NCI-H1436 (cell line): ENCODE results near the gene GNB1L.
A peak's percentile ranks its signal among the peaks of the same experiment; 100 is the strongest.

Experiments used
- DNase-seq: peaks from one replicate; lab custom pipeline; 2025; lab: John Stamatoyannopoulos, UW

The GNB1L gene

GRCh38 chr22:19808873-19809478 lies 45.7 kb downstream of the GNB1L start:
- DNase-seq, result no peak

- DNase-seq, result no peak
Observed at GRCh38 chr22:19807914-19808872, 46.5 kb downstream of the GNB1L start.

DNA sequence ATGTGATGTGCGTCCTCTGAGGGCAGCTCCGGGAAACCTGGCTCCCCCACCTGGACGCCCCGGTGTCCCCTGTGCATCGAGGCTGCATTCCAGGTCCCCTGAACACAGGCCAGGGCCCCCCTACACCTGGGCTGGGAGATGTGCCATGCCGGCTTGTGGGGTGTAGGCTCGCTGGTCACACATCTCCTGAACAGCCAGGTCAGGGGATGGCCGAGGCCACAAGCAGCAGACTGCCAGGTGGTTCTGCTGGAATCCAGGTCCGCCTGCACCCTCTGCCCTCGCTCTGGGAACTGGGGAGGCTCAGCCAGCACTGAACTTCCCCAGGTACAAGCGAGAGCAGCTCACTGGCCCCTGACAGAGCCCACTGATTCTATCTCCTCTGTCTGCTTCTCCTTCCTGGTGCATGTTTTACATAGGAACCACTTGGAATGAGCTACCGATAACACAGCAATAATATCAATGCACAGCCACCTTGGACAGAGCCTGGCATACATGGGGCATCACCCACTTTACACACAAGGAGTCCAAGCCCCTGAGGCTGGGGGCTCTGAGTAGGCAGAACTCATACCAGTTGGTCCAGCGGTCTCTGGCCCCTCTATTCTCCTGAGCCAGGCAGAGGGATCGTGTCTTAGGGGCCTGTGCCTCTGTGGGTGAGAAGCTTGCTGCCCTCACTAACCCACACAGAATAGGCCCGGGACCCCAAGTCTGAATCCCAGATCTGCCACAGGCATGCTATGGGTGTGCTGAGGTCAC lies 47.3 kb downstream of the GNB1L start:
- no peak for DNase-seq

- peak; percentile 46 for DNase-seq
Observed at GRCh38 chr22:19806213-19807160, 48.2 kb downstream of the GNB1L start.

DNA sequence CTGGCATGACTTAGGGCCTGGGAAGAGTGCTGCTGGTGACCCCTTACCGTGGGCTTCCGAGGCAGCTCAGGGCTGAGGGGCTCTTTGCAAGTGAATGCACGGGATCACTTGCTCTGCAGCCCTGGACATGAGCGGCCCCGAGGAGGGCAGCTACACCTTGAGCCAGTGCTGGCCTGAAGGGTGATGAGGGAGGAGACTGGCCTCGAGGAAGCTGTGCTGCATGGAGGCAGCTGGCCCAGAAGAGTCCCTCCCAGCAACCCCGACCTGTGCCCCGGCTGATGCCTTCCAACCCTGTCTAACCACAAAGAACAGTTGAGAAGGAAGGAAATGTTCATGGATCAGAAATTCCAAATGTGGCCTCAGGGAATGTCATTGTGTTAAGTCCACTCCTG lies 48.9 kb downstream of the GNB1L start:
- no peak for DNase-seq

- no peak for DNase-seq
Observed at GRCh38 chr22:19803736-19804267, 50.9 kb downstream of the GNB1L start.

DNA sequence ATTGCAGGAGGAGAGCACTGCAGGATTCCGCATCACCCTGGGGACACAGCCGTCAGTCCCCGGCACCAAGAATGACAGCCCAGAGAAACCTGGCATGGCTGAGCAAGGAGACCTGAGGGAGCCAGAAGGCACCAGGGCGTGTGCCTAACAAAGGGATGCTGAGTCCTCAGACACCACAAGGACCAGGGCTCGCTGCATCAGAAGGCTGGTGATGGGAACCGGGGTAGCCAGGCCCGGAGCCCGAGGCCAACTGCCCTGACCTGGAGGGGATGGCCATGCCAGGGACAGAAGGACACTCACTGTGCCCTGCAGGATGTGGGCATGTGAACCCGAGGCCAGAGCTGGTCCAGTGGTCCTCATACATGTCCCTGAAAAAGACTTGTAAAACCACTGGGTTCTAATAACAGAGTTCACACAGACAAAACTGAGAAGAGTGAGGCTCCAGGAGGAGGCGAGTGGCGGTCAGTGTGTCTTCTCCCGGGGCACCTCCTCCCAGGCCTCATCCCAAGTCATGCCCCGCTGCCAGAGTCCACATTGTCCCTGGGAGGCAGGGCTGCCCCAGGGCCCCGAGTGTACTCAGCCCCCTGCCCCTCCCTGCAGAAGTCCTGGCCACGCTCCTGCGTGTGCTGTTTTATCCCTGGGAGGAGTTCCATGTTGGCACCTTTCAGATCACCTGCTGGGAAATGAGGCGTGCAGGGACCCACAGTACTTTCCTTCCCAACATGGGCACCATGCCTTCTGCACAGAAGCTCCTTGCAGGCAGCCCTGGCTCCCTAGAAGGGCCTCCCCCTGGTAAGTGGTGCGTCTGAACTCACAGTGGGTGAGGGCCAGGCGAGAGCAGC lies 51.6 kb downstream of the GNB1L start:
- DNase-seq, result no peak

GRCh38 chr22:19802001-19802893 lies 52.4 kb downstream of the GNB1L start:
- DNase-seq, result no peak

GRCh38 chr22:19801340-19802000 lies 53.2 kb downstream of the GNB1L start:
- no peak for DNase-seq

DNA sequence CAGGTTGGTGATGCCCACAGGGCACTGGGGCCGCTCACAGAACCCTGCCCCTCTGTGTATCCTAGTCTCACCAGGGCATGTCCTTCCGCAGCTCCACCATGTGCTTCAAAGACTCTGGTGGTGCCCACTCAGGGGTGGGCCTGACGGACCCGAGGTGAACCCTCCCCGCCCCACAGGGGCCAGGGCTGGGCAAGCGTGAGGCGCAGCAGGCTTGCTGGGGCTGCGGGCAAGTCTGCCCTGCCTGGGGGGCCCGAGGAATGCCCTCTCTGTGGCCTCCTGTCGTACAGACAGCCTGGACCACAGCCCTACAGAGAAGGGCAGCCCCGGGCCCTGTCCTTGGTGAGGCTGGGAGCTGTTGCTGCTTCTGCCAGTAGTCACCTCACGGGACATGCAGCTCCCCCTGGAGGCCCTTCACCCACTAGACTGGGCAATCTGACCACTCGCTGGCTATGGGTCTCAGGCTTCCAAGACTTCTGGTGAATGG lies 53.9 kb downstream of the GNB1L start:
- no peak for DNase-seq

GRCh38 chr22:19800306-19800705 lies 54.4 kb downstream of the GNB1L start:
- DNase-seq, result no peak

- no peak for DNase-seq
Observed at GRCh38 chr22:19799322-19800190, 55.1 kb downstream of the GNB1L start.

DNA sequence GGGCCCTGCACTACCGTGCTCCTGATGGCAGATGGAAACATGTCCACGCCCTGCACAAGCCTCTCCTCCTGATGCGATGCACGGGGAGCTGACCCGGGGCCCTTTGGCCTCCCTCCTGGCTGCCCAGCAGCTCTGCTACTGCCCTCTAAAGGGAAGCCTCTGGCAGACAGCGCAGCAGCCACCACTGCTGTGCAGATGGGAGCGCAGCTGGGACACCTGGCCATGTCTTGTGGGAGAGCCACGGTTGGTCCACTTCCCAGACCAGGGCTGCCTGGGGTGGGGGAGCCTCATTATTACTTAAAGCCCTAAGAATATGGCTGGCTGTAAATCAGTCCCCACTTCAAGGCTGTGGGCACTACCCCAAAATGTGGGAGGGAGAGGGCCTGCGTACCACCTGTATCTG lies 55.8 kb downstream of the GNB1L start:
- DNase-seq, result no peak

DNA sequence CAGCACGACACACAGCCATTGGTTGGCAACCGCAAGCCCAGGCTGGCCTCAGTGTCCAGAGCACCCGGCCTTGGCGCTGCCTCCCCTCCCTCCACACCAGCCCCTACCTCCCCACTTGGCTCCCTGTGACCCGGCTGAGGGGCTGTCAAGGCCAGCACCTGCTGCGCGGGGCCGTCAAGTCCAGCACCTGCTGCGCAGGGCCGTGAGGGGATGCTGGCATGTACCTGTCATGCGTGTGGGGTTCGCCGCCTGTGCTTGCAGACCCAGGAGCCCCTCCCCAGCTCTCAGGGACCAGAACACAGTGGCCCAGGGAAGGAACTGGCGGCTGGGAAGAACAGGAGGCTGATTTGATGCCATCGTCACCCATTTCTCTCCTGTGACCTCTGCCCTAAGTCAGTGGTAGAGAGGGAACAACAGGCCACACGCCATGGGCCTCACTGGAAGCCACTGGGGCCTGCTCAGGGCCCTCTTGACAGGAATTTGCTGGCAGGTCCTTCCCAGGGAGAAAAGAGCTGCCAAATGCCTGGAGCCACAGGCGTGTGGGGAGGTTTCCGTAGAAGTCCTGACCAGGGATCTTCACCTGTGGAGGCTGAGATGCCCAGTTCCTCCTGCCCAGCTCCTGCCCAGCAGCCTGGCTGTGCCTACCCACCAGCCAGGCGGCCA lies 56.5 kb downstream of the GNB1L start:
- no peak for DNase-seq

DNA sequence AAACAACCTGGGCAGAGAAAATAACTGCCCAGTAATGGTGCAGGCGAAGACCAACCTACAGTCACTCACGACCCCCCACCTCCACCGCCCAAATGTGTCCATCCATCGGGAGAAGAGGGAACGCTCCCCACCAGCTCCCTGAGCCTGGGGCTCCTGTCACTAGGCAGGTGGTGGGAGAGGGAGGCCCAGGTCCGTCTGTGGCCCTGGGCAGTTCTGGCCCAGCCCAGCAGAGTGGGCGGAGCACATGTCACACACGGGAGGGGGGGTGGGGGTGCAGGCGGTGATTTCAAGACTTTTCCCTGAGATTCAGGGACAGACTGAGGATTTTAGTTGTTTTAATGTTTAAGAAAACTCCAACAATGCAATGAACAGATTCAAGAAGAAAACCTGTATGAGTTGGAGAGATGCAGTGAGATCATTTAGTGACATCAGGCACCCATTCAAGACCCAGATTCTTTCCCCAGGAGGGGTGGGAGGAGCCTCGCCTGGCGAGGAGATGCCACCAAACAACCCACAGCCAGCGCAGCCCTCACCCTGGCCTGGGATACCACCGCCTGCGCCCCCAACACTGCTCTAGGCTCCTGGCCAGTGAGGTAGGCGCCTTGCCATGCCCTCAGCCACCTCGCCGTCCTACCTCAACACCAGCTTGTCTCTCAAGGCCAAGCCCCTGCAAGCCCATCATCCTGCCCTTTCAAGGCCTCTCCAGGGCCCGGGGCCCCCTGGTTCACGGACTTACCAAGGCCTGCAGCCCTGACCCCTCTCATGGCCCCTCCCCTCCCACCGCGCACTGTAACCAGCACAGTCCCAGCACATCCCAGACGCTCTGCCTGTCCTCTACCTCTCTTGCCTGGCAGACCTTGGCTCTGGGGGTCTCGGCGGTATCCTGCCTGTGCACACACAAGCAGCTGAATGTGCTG lies 57.3 kb downstream of the GNB1L start:
- no peak for DNase-seq

- no peak for DNase-seq
Observed at GRCh38 chr22:19796160-19796559, 58.5 kb downstream of the GNB1L start.
